ENCODE results near the gene C8A. TPM values are rescaled to one million over a fixed set of nuclear protein-coding genes. Genes with fewer than 3 reads are reported as not detected.

C8A gene
- total RNA-seq, 2 donors from 2014 or later: not detected

Other genes starting within 250 kb of the C8A start
- gene PRKAA2, start 209.5 kb upstream of the C8A start, total RNA-seq: not detected
- gene FYB2, start 35.4 kb upstream of the C8A start, total RNA-seq: not detected
- gene C8B, start 111.2 kb downstream of the C8A start, total RNA-seq: not detected

Measured in activated T-cell treated with anti-CD3 and anti-CD28 coated beads, Interleukin-2, amount 50 U/mL, for 72 hours (primary cell).